Measurements from ENCODE around the gene GCGR. TPM values are rescaled to one million over a fixed set of nuclear protein-coding genes. Genes with fewer than 3 reads are reported as not detected.

GCGR gene
- total and polyA plus RNA-seq, 2 donors (not counting 1 experiment from before 2014, with no cell fraction given) = not detected

DNA sequence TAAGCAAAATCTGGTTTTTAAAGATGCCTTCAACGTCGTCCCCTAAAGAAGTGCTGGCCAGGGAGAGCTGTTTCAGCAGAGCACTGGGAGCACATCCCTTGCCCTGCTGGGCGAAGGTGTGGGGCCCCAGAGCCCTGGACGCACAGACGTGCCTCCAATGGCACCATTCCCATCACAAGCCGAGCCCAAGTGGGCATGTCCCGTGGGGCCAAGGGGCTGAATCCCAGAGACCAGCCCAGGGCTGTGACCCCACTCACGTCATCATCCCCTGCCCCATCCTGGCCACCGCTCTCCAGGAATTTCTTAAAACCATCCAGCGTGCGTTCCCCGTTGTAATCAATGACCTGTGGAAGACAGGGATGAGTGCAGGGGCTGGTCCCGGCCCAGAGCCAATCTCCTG lies 40.9 kb downstream of the GCGR start:
- intact Hi-C loops (cut with micrococcal nuclease) = no loop called here

GRCh38 chr17:81845361-81845760 lies 41.4 kb downstream of the GCGR start:
- CTCF ChIA-PET = interaction anchor here (0.6 to 1.2 kb wide), 2 partner anchors 27 to 85 kb away, joined by 3 read pairs; no protein-coding TSS in a partner anchor
- Histone ChIP-seq H3K9me3 (ENCODE audit: control extremely low read depth in 1 of 3, control insufficient read depth in 2 of 3, insufficient read depth in 1 of 3, low read length in 2 of 3) (no peaks in the 10 kb centered on the region), H4K20me1 (ENCODE audit: control insufficient read depth, insufficient read depth, low read length, poor library complexity, severe bottlenecking) (no peaks in the 10 kb centered on the region), H3K27me3 (replicated peaks in 1 of 4; ENCODE audit: control extremely low read depth in 1 of 4, control insufficient read depth in 3 of 4, insufficient read depth in 4 of 4, low read length in 3 of 4) (no peaks in the 10 kb centered on the region), H2AFZ (ENCODE audit: insufficient read depth, low read depth, low read length, poor library complexity, severe bottlenecking) (no peak overlapping the region), H3K4me3 (ENCODE audit: control extremely low read depth in 1 of 5, extremely low read depth in 1 of 5, insufficient read depth in 1 of 5, low read depth in 2 of 5, low read length in 4 of 5) (no peak overlapping the region), H3K4me1 (ENCODE audit: control insufficient read depth in 2 of 2, insufficient read depth in 2 of 2, low read length in 2 of 2) (no peaks in the 10 kb centered on the region), H3K9ac (ENCODE audit: low read length) (no peak overlapping the region), H3K4me2 (replicated peaks; ENCODE audit: low read depth, low read length, poor library complexity, severe bottlenecking) (no peak overlapping the region), H3K36me3 (replicated peaks in 1 of 2; ENCODE audit: control extremely low read depth in 1 of 2, control insufficient read depth in 1 of 2, extremely low read depth in 1 of 2, insufficient read depth in 2 of 2, low read length in 1 of 2) (peaks cover 3 to 47% of the 10 kb centered on the region in 2 experiments), H3K27ac (ENCODE audit: low read length in 2 of 2) (no peak overlapping the region), H3K79me2 (ENCODE audit: control insufficient read depth, insufficient read depth, low read length) (no peaks in the 10 kb centered on the region)
- WGBS (ENCODE audit: insufficient coverage) = 100% methylated on average over 13 of the region's 13 CpGs
- POLR2A ChIA-PET = no interaction called here
- H3K4me1 Mint-ChIP-seq = no peaks in the 10 kb centered on the region
- no peaks in the 10 kb centered on the region for H3K27me3 Mint-ChIP-seq
- TF ChIP-seq CTCF (IDR thresholded peaks at IDR 0.05) = no peak
- TF ChIP-seq EZH2 (IDR thresholded peaks at IDR 0.05; ENCODE audit: borderline replicate concordance, insufficient read depth, low read depth, low read length, poor library complexity, severe bottlenecking) = no peak
- intact Hi-C loops (cut with micrococcal nuclease) = no loop called here
- DNase-seq (no peak), ATAC-seq (ENCODE audit: low read depth) (no peak)
- no peaks in the 10 kb centered on the region for H3K9me3 Mint-ChIP-seq (ENCODE audit: insufficient read depth)
- H3K4me3 Mint-ChIP-seq = no peak overlapping the region
- no peak overlapping the region for H3K27ac Mint-ChIP-seq

More for the DNA sequence above, 40.9 kb downstream of the GCGR start:
- Histone ChIP-seq H3K9ac (ENCODE audit: low read length) (no peak overlapping the region), H3K27me3 (replicated peaks in 1 of 4; ENCODE audit: control extremely low read depth in 1 of 4, control insufficient read depth in 3 of 4, insufficient read depth in 4 of 4, low read length in 3 of 4) (no peaks in the 10 kb centered on the region), H3K4me3 (ENCODE audit: control extremely low read depth in 1 of 5, extremely low read depth in 1 of 5, insufficient read depth in 1 of 5, low read depth in 2 of 5, low read length in 4 of 5) (no peak overlapping the region), H3K36me3 (replicated peaks in 1 of 2; ENCODE audit: control extremely low read depth in 1 of 2, control insufficient read depth in 1 of 2, extremely low read depth in 1 of 2, insufficient read depth in 2 of 2, low read length in 1 of 2) (peaks cover 3 to 47% of the 10 kb centered on the region in 2 experiments), H3K4me1 (ENCODE audit: control insufficient read depth in 2 of 2, insufficient read depth in 2 of 2, low read length in 2 of 2) (no peaks in the 10 kb centered on the region), H3K27ac (ENCODE audit: low read length in 2 of 2) (no peak overlapping the region), H3K9me3 (ENCODE audit: control extremely low read depth in 1 of 3, control insufficient read depth in 2 of 3, insufficient read depth in 1 of 3, low read length in 2 of 3) (no peaks in the 10 kb centered on the region), H3K4me2 (replicated peaks; ENCODE audit: low read depth, low read length, poor library complexity, severe bottlenecking) (no peak overlapping the region), H2AFZ (ENCODE audit: insufficient read depth, low read depth, low read length, poor library complexity, severe bottlenecking) (no peak overlapping the region), H3K79me2 (ENCODE audit: control insufficient read depth, insufficient read depth, low read length) (no peaks in the 10 kb centered on the region), H4K20me1 (ENCODE audit: control insufficient read depth, insufficient read depth, low read length, poor library complexity, severe bottlenecking) (no peaks in the 10 kb centered on the region)
- no peak for DNase-seq
- H3K4me3 Mint-ChIP-seq = no peak overlapping the region
- ATAC-seq (ENCODE audit: low read depth) = no peak
- WGBS (ENCODE audit: insufficient coverage) = 98% methylated on average over 12 of the region's 13 CpGs
- TF ChIP-seq EZH2 (IDR thresholded peaks at IDR 0.05; ENCODE audit: borderline replicate concordance, insufficient read depth, low read depth, low read length, poor library complexity, severe bottlenecking) (no peak), CTCF (IDR thresholded peaks at IDR 0.05) (no peak)
- no peak overlapping the region for H3K27ac Mint-ChIP-seq
- H3K9me3 Mint-ChIP-seq (ENCODE audit: insufficient read depth) = no peaks in the 10 kb centered on the region
- ChIA-PET CTCF (no interaction called here), POLR2A (no interaction called here)
- no peaks in the 10 kb centered on the region for H3K27me3 Mint-ChIP-seq
- H3K4me1 Mint-ChIP-seq = no peaks in the 10 kb centered on the region

Data from B cell (primary cell).